ENCODE results near the gene SPPL3. TPM values are rescaled to one million over a fixed set of nuclear protein-coding genes. Genes with fewer than 3 reads are reported as not detected.

Gene SPPL3
- total and polyA plus RNA-seq, 2 experiments from 2014 or later = 10.9 to 27.8 TPM

DNA sequence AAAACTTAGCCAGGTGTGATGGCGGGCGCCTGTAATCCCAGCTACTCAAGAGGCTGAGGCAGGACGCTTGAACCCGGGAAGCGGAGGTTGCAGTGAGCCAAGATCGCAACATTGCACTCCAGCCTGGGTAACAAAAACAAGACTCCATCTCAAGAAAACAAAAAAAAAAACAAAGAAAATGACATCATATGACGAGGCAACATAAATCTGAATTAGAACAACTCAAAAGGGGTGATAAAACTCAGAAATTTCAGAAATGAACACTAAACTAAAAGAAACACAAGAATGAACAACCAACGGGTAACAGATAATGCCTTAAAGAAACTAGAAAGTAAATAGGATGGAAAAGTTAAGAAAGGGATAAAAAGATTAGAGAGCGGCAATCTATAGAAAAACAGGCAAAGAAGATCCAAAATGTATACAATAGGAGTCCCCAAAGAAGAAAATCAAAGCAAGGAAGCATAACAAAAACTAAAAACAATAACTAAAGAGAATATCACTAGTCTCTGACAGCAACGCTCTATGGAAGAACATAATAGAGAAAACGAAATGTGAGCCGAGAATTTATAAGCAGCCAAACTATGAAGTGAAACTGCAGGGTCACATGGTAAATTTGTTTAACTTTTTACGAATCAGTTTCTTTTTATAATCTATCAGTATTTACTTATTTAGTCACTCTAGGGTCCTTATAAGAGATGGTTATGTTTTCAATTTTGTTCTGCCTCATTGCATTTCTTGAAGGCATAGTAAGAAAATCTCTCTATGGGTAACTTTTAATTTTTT lies 45.7 kb downstream of the SPPL3 start (continued):
- TF ChIP-seq, protein P1, sequence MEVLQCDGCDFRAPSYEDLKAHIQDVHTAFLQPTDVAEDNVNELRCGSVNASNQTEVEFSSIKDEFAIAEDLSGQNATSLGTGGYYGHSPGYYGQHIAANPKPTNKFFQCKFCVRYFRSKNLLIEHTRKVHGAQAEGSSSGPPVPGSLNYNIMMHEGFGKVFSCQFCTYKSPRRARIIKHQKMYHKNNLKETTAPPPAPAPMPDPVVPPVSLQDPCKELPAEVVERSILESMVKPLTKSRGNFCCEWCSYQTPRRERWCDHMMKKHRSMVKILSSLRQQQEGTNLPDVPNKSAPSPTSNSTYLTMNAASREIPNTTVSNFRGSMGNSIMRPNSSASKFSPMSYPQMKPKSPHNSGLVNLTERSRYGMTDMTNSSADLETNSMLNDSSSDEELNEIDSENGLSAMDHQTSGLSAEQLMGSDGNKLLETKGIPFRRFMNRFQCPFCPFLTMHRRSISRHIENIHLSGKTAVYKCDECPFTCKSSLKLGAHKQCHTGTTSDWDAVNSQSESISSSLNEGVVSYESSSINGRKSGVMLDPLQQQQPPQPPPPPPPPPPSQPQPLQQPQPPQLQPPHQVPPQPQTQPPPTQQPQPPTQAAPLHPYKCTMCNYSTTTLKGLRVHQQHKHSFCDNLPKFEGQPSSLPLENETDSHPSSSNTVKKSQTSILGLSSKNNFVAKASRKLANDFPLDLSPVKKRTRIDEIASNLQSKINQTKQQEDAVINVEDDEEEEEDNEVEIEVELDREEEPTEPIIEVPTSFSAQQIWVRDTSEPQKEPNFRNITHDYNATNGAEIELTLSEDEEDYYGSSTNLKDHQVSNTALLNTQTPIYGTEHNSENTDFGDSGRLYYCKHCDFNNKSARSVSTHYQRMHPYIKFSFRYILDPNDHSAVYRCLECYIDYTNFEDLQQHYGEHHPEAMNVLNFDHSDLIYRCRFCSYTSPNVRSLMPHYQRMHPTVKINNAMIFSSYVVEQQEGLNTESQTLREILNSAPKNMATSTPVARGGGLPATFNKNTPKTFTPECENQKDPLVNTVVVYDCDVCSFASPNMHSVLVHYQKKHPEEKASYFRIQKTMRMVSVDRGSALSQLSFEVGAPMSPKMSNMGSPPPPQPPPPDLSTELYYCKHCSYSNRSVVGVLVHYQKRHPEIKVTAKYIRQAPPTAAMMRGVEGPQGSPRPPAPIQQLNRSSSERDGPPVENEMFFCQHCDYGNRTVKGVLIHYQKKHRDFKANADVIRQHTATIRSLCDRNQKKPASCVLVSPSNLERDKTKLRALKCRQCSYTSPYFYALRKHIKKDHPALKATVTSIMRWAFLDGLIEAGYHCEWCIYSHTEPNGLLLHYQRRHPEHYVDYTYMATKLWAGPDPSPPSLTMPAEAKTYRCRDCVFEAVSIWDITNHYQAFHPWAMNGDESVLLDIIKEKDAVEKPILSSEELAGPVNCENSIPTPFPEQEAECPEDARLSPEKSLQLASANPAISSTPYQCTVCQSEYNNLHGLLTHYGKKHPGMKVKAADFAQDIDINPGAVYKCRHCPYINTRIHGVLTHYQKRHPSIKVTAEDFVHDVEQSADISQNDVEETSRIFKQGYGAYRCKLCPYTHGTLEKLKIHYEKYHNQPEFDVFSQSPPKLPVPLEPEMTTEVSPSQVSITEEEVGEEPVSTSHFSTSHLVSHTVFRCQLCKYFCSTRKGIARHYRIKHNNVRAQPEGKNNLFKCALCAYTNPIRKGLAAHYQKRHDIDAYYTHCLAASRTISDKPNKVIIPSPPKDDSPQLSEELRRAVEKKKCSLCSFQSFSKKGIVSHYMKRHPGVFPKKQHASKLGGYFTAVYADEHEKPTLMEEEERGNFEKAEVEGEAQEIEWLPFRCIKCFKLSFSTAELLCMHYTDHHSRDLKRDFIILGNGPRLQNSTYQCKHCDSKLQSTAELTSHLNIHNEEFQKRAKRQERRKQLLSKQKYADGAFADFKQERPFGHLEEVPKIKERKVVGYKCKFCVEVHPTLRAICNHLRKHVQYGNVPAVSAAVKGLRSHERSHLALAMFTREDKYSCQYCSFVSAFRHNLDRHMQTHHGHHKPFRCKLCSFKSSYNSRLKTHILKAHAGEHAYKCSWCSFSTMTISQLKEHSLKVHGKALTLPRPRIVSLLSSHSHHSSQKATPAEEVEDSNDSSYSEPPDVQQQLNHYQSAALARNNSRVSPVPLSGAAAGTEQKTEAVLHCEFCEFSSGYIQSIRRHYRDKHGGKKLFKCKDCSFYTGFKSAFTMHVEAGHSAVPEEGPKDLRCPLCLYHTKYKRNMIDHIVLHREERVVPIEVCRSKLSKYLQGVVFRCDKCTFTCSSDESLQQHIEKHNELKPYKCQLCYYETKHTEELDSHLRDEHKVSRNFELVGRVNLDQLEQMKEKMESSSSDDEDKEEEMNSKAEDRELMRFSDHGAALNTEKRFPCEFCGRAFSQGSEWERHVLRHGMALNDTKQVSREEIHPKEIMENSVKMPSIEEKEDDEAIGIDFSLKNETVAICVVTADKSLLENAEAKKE (CRISPR knock-in tag; IDR thresholded peaks at IDR 0.05) = no peak
- TF ChIP-seq ZNF114 (CRISPR knock-in tag; IDR thresholded peaks at IDR 0.05) = no peak
- no peak for TF ChIP-seq NANOG (IDR thresholded peaks at IDR 0.05; ENCODE audit: borderline replicate concordance)
- TF ChIP-seq CREB1 (CRISPR knock-in tag; IDR thresholded peaks at IDR 0.05; ENCODE audit: low read depth) = no peak
- TF ChIP-seq, protein P2, sequence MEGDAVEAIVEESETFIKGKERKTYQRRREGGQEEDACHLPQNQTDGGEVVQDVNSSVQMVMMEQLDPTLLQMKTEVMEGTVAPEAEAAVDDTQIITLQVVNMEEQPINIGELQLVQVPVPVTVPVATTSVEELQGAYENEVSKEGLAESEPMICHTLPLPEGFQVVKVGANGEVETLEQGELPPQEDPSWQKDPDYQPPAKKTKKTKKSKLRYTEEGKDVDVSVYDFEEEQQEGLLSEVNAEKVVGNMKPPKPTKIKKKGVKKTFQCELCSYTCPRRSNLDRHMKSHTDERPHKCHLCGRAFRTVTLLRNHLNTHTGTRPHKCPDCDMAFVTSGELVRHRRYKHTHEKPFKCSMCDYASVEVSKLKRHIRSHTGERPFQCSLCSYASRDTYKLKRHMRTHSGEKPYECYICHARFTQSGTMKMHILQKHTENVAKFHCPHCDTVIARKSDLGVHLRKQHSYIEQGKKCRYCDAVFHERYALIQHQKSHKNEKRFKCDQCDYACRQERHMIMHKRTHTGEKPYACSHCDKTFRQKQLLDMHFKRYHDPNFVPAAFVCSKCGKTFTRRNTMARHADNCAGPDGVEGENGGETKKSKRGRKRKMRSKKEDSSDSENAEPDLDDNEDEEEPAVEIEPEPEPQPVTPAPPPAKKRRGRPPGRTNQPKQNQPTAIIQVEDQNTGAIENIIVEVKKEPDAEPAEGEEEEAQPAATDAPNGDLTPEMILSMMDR (conservative IDR thresholded peaks at IDR 0.05; ENCODE audit: low read depth in 2 of 2) = no peak
- no peak for TF ChIP-seq JUNB (IDR thresholded peaks at IDR 0.05; ENCODE audit: unreplicated experiment)
- TF ChIP-seq, protein P3, sequence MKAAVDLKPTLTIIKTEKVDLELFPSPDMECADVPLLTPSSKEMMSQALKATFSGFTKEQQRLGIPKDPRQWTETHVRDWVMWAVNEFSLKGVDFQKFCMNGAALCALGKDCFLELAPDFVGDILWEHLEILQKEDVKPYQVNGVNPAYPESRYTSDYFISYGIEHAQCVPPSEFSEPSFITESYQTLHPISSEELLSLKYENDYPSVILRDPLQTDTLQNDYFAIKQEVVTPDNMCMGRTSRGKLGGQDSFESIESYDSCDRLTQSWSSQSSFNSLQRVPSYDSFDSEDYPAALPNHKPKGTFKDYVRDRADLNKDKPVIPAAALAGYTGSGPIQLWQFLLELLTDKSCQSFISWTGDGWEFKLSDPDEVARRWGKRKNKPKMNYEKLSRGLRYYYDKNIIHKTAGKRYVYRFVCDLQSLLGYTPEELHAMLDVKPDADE (IDR thresholded peaks at IDR 0.05) = no peak
- TF ChIP-seq POLR2AphosphoS5 (IDR thresholded peaks at IDR 0.05; ENCODE audit: low read depth) = no peak
- no peak for TF ChIP-seq ZNF331 (CRISPR knock-in tag; IDR thresholded peaks at IDR 0.05; ENCODE audit: low read depth)

Data from GM23338 (cell line).